Measurements from ENCODE around the gene NELFB.

The NELFB gene

GRCh38 chr9:137311171-137311985 is 56.3 kb downstream of the NELFB start:
- TF ChIP-seq CTCF (IDR thresholded peaks at IDR 0.05; ENCODE audit: borderline replicate concordance, insufficient read depth, low read depth, low read length): no peak
- no peak overlapping the region for H3K4me3 ChIP-seq (ENCODE audit: low read depth, low read length)

- H3K4me3 ChIP-seq (ENCODE audit: low read depth, low read length): no peak overlapping the region
- no peak for TF ChIP-seq CTCF (IDR thresholded peaks at IDR 0.05; ENCODE audit: borderline replicate concordance, insufficient read depth, low read depth, low read length)
Measured at GRCh38 chr9:137311986-137312851, 57.1 kb downstream of the NELFB start.

GRCh38 chr9:137312852-137313325 is 57.8 kb downstream of the NELFB start:
- TF ChIP-seq CTCF (IDR thresholded peaks at IDR 0.05; ENCODE audit: borderline replicate concordance, insufficient read depth, low read depth, low read length): no peak
- H3K4me3 ChIP-seq (ENCODE audit: low read depth, low read length): no peak overlapping the region

- no peak overlapping the region for H3K4me3 ChIP-seq (ENCODE audit: low read depth, low read length)
Measured at GRCh38 chr9:137313326-137313936, 58.3 kb downstream of the NELFB start.

GRCh38 chr9:137313956-137314560 is 58.9 kb downstream of the NELFB start:
- H3K4me3 ChIP-seq (ENCODE audit: low read depth, low read length): no peak overlapping the region
- TF ChIP-seq CTCF (IDR thresholded peaks at IDR 0.05; ENCODE audit: borderline replicate concordance, insufficient read depth, low read depth, low read length): no peak

More at GRCh38 chr9:137313326-137313936, 58.3 kb downstream of the NELFB start:
- no peak for TF ChIP-seq CTCF (IDR thresholded peaks at IDR 0.05; ENCODE audit: borderline replicate concordance, insufficient read depth, low read depth, low read length)

- no peak for TF ChIP-seq CTCF (IDR thresholded peaks at IDR 0.05; ENCODE audit: borderline replicate concordance, insufficient read depth, low read depth, low read length)
Measured at GRCh38 chr9:137314561-137315560, 59.7 kb downstream of the NELFB start.

More at GRCh38 chr9:137314561-137315560, 59.7 kb downstream of the NELFB start:
- H3K4me3 ChIP-seq (ENCODE audit: low read depth, low read length): no peak overlapping the region

Measured in GM12875 (cell line).